GM12865 (cell line): ENCODE measurements around the gene SDS.

Experiments used
- DNase-seq: peaks from one replicate; pipeline ENCODE4 v3.0.0; 2010; ENCODE audit warnings: low read depth
- H3K4me3 ChIP-seq: 2 replicates; pipeline ENCODE4 v1.5.1; 2011; ENCODE audit warnings: mild to moderate bottlenecking, low read depth, low read length, control low read depth
- CTCF ChIP-seq: IDR thresholded peaks from 2 replicates; pipeline ENCODE4 v1.5.1; 2011; ENCODE audit warnings: low read length, control low read depth, low read depth, inconsistent platforms; ENCODE audit not compliant: insufficient read depth; ENCODE audit errors: missing control alignments

SDS gene

GRCh38 chr12:113445544-113446171, 42.0 kb upstream of the SDS start:
- TF ChIP-seq CTCF: no peak
- DNase-seq: peak; percentile 38
- no peak overlapping the region for H3K4me3 ChIP-seq

- TF ChIP-seq CTCF: no peak
- DNase-seq: no peak
- H3K4me3 ChIP-seq: no peak overlapping the region
These were observed 39.4 kb upstream of the SDS start for GRCh38 chr12:113443030-113443539.

- no peak for DNase-seq
- H3K4me3 ChIP-seq: no peak overlapping the region
- no peak for TF ChIP-seq CTCF
These were observed 37.5 kb upstream of the SDS start for GRCh38 chr12:113440947-113441782.

- TF ChIP-seq CTCF: no peak
- H3K4me3 ChIP-seq: no peak overlapping the region
- DNase-seq: no peak
These were observed 36.6 kb upstream of the SDS start for GRCh38 chr12:113440336-113440735.

- DNase-seq: no peak
- peak; percentile 68 for TF ChIP-seq CTCF
These were observed 35.9 kb upstream of the SDS start for GRCh38 chr12:113439606-113440030.

GRCh38 chr12:113439301-113439597, 35.6 kb upstream of the SDS start:
- TF ChIP-seq CTCF: no peak
- DNase-seq: no peak
- H3K4me3 ChIP-seq: no peak overlapping the region

More at GRCh38 chr12:113439606-113440030, 35.9 kb upstream of the SDS start:
- no peak overlapping the region for H3K4me3 ChIP-seq
